Ascending aorta (tissue), 2 donors: ENCODE results near the gene DIP2C. TPM values are rescaled to one million over a fixed set of nuclear protein-coding genes. Genes with fewer than 3 reads are reported as not detected.

Experiments
- DNase-seq, 2 donors: peaks; one replicate each; pipeline ENCODE4 v3.0.0-alpha.2; 2019; ENCODE audit warnings: low spot score in 2 of 2
- H3K27ac ChIP-seq, 2 donors: fragments of 200-600 bp; sonication (generic); one replicate each; pipeline ENCODE4 v1.5.1; 2016 to 2017; ENCODE audit warnings: mild to moderate bottlenecking in 1 of 2
- H3K27me3 ChIP-seq: fragments of 200-600 bp; sonication (generic); one replicate; pipeline ENCODE4 v1.5.1; 2017
- H3K36me3 ChIP-seq, 2 donors: fragments of 200-600 bp; sonication (generic); one replicate each; pipeline ENCODE4 v1.5.1; 2016
- H3K4me1 ChIP-seq, 2 donors: fragments of 200-600 bp; sonication (generic); one replicate each; pipeline ENCODE4 v1.5.1; 2016 to 2017; ENCODE audit warnings: mild to moderate bottlenecking in 1 of 2
- H3K4me3 ChIP-seq, 2 donors: fragments of 200-600 bp; sonication (generic); one replicate each; pipeline ENCODE4 v1.5.1; 2016 to 2017; ENCODE audit warnings: mild to moderate bottlenecking in 1 of 2
- H3K9me3 ChIP-seq, 2 donors: fragments of 200-600 bp; sonication (generic); one replicate each; pipeline ENCODE4 v1.5.1; 2016
- CTCF ChIP-seq, 3 experiments: fragments of 200-600 bp in 2 of 3; fragments of 450-650 bp in 1 of 3; sonication (generic) in 2 of 3; IDR thresholded peaks; one replicate each; pipeline ENCODE4 v1.5.1; 2016 to 2019; ENCODE audit warnings: antibody characterized with exemption in 3 of 3, mild to moderate bottlenecking in 1 of 3, moderate library complexity in 1 of 3
- intact Hi-C: fragments of 100-400 bp; cut with DNase I; formaldehyde crosslinking; loops from one replicate; pipeline ENCODE4 v1.15.1; 2023
- total RNA-seq: library from RNA; depleted of rRNA; stranded (reverse); fragments of >200 nt; gene quantifications from one replicate; pipeline ENCODE4 v1.1.0, GENCODE V29; 2016

DIP2C gene
- total RNA-seq, 1 donor from 2014 or later: 14.7 TPM

GRCh38 chr10:565146-565545 lies 124.3 kb downstream of the DIP2C start:
- Histone ChIP-seq H3K4me1 (peaks cover 0 to 3% of the 10 kb centered on the region in 2 donors), H3K36me3 (no peaks in the 10 kb centered on the region), H3K9me3 (peaks cover 5 to 14% of the 10 kb centered on the region in 2 donors), H3K27me3 (no peaks in the 10 kb centered on the region), H3K4me3 (no peak overlapping the region), H3K27ac (no peak overlapping the region)
- TF ChIP-seq CTCF (IDR thresholded peaks at IDR 0.05): no peak
- no peak for DNase-seq
- intact Hi-C loops: no loop called here

GRCh38 chr10:563827-564226 lies 125.6 kb downstream of the DIP2C start:
- DNase-seq: no peak
- intact Hi-C loops: no loop called here
- no peak overlapping the region for H3K4me3 ChIP-seq
- peaks cover 0 to 3% of the 10 kb centered on the region in 2 donors for H3K4me1 ChIP-seq
- no peak overlapping the region for H3K27ac ChIP-seq
- peaks cover 5 to 9% of the 10 kb centered on the region in 2 donors for H3K9me3 ChIP-seq
- H3K27me3 ChIP-seq: no peaks in the 10 kb centered on the region
- H3K36me3 ChIP-seq: no peaks in the 10 kb centered on the region
- no peak for TF ChIP-seq CTCF (IDR thresholded peaks at IDR 0.05)

- peaks cover 0 to 3% of the 10 kb centered on the region in 2 donors for H3K4me1 ChIP-seq
- peaks cover 5 to 9% of the 10 kb centered on the region in 2 donors for H3K9me3 ChIP-seq
- no peak for DNase-seq
- TF ChIP-seq CTCF (IDR thresholded peaks at IDR 0.05): no peak
- no peak overlapping the region for H3K4me3 ChIP-seq
- H3K36me3 ChIP-seq: no peaks in the 10 kb centered on the region
- H3K27me3 ChIP-seq: no peaks in the 10 kb centered on the region
- intact Hi-C loops: no loop called here
- H3K27ac ChIP-seq: no peak overlapping the region
Observed at GRCh38 chr10:562142-562541, 127.3 kb downstream of the DIP2C start.

GRCh38 chr10:561721-562120 lies 127.7 kb downstream of the DIP2C start:
- TF ChIP-seq CTCF (IDR thresholded peaks at IDR 0.05): no peak
- DNase-seq: no peak
- H3K27ac ChIP-seq: no peak overlapping the region
- intact Hi-C loops: no loop called here
- peaks cover 5 to 9% of the 10 kb centered on the region in 2 donors for H3K9me3 ChIP-seq
- H3K36me3 ChIP-seq: no peaks in the 10 kb centered on the region
- peaks cover 0 to 3% of the 10 kb centered on the region in 2 donors for H3K4me1 ChIP-seq
- H3K27me3 ChIP-seq: no peaks in the 10 kb centered on the region
- H3K4me3 ChIP-seq: no peak overlapping the region

- no peak for TF ChIP-seq CTCF (IDR thresholded peaks at IDR 0.05)
- Histone ChIP-seq H3K27me3 (no peaks in the 10 kb centered on the region), H3K36me3 (no peaks in the 10 kb centered on the region), H3K4me1 (no peaks in the 10 kb centered on the region), H3K4me3 (no peak overlapping the region), H3K27ac (no peak overlapping the region), H3K9me3 (peaks cover 5 to 9% of the 10 kb centered on the region in 2 donors)
- intact Hi-C loops: no loop called here
- DNase-seq: no peak
Observed at GRCh38 chr10:560314-560992, 129.0 kb downstream of the DIP2C start.

GRCh38 chr10:559767-560047 lies 129.8 kb downstream of the DIP2C start:
- Histone ChIP-seq H3K36me3 (no peaks in the 10 kb centered on the region), H3K27ac (no peak overlapping the region), H3K9me3 (peaks cover 5 to 9% of the 10 kb centered on the region in 2 donors), H3K27me3 (no peaks in the 10 kb centered on the region), H3K4me1 (no peaks in the 10 kb centered on the region), H3K4me3 (no peak overlapping the region)
- TF ChIP-seq CTCF (IDR thresholded peaks at IDR 0.05): no peak
- no peak for DNase-seq
- intact Hi-C loops: no loop called here
